Measurements from ENCODE around the gene PLCXD1.

DNA sequence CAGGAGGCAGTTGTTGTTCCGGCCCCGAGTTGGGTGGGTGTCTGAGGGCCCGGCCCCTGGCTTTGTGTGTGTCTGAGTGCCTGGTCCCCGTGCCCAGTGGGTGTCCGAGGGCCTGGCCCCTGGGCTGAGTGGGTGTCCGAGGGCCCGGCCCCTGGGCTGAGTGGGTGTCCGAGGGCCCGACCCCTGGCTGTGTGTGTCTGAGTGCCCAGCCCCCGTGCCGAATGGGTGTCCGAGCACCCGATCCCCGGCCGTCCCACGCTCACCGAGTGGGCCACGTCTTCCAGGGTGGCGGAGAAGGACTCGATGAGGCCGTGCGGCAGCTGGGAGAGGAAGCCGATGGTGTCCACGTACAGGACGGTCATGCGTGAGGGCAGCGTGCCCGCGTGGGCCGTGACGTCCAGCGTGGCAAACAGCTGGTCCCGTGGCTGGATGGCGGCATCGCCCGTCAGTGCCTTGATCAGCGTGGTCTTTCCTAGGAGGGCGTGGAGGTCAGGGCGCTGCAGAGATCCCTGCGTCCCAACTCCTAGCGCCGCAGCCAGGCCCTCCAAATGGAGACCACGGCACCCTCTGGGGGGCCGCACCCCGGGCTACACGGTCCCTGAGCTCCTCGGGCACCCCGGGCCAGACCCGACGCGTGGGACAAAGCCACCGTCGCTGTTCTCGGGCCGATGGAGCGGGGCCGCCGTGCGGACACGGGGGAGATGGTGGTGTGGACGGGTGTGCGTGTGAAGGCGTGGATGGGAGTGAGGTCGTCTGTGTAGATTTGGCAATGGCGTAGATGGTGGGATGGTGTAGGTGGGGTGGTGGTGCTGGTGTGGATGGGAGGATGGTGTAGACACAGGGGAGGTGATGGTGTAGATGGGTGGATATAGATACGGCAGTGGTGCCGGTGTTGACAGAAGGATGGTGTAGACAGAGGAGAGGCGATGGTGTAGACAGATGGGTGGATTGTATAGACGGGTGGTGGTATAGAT, 30.3 kb downstream of the PLCXD1 start:
- TF ChIP-seq POLR2AphosphoS5 (IDR thresholded peaks at IDR 0.05; ENCODE audit: low read depth) (no peak), CTCF (conservative IDR thresholded peaks at IDR 0.05; ENCODE audit: low read depth in 2 of 2) (no peak), JUNB (IDR thresholded peaks at IDR 0.05; ENCODE audit: unreplicated experiment) (no peak), EZH2 (IDR thresholded peaks at IDR 0.05; ENCODE audit: low read depth, unreplicated experiment) (no peak), CREB1 (CRISPR knock-in tag; IDR thresholded peaks at IDR 0.05; ENCODE audit: low read depth) (no peak), EZH2phosphoT487 (IDR thresholded peaks at IDR 0.05; ENCODE audit: unreplicated experiment) (no peak), ETS1 (IDR thresholded peaks at IDR 0.05) (no peak), ZNF462 (CRISPR knock-in tag; IDR thresholded peaks at IDR 0.05) (no peak), ZNF114 (CRISPR knock-in tag; IDR thresholded peaks at IDR 0.05) (no peak), STAT1 (IDR thresholded peaks at IDR 0.05; ENCODE audit: unreplicated experiment) (no peak), ZNF331 (CRISPR knock-in tag; IDR thresholded peaks at IDR 0.05; ENCODE audit: low read depth) (no peak)
- TF ChIP-seq, protein P1, sequence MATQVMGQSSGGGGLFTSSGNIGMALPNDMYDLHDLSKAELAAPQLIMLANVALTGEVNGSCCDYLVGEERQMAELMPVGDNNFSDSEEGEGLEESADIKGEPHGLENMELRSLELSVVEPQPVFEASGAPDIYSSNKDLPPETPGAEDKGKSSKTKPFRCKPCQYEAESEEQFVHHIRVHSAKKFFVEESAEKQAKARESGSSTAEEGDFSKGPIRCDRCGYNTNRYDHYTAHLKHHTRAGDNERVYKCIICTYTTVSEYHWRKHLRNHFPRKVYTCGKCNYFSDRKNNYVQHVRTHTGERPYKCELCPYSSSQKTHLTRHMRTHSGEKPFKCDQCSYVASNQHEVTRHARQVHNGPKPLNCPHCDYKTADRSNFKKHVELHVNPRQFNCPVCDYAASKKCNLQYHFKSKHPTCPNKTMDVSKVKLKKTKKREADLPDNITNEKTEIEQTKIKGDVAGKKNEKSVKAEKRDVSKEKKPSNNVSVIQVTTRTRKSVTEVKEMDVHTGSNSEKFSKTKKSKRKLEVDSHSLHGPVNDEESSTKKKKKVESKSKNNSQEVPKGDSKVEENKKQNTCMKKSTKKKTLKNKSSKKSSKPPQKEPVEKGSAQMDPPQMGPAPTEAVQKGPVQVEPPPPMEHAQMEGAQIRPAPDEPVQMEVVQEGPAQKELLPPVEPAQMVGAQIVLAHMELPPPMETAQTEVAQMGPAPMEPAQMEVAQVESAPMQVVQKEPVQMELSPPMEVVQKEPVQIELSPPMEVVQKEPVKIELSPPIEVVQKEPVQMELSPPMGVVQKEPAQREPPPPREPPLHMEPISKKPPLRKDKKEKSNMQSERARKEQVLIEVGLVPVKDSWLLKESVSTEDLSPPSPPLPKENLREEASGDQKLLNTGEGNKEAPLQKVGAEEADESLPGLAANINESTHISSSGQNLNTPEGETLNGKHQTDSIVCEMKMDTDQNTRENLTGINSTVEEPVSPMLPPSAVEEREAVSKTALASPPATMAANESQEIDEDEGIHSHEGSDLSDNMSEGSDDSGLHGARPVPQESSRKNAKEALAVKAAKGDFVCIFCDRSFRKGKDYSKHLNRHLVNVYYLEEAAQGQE (IDR thresholded peaks at IDR 0.05; ENCODE audit: unreplicated experiment), result no peak
